Upper lobe of left lung (tissue), 6 donors: ENCODE data around the gene DUSP19. TPM values are rescaled to one million over a fixed set of nuclear protein-coding genes. Genes with fewer than 3 reads are reported as not detected.

Experiments
- ATAC-seq, 2 donors: fragments of 200-7000 bp; cut with Tn5 transposase; one replicate each; pipeline ENCODE4 v1.9.1; 2022; ENCODE audit warnings: mild to moderate bottlenecking in 2 of 2, moderate library complexity in 2 of 2; ENCODE audit not compliant: low FRiP score in 2 of 2
- DNase-seq, 2 donors: peaks; one replicate each; pipeline ENCODE4 v3.0.0-alpha.2; 2019 to 2020
- H3K27ac ChIP-seq, 4 donors: fragments of 200-600 bp; sonication (generic); one replicate each; pipeline ENCODE4 v1.5.1; 2016 to 2019
- H3K27me3 ChIP-seq, 4 donors: fragments of 200-600 bp; sonication (generic); one replicate each; pipeline ENCODE4 v1.5.1; 2017 to 2019
- H3K36me3 ChIP-seq, 4 donors: fragments of 200-600 bp; sonication (generic); one replicate each; pipeline ENCODE4 v1.5.1; 2016 to 2019
- H3K4me1 ChIP-seq, 4 donors: fragments of 200-600 bp; sonication (generic); one replicate each; pipeline ENCODE4 v1.5.1; 2018 to 2019
- H3K4me3 ChIP-seq, 4 donors: fragments of 200-600 bp; sonication (generic); one replicate each; pipeline ENCODE4 v1.5.1; 2017 to 2019; ENCODE audit warnings: mild to moderate bottlenecking in 2 of 4, moderate library complexity in 1 of 4
- H3K9me3 ChIP-seq, 4 donors: fragments of 200-600 bp; sonication (generic); one replicate each; pipeline ENCODE4 v1.5.1; 2018 to 2019
- CTCF ChIP-seq, 6 experiments: fragments of 450-650 bp in 4 of 6; fragments of 200-600 bp in 2 of 6; sonication (generic) in 2 of 6; IDR thresholded peaks; one replicate each; pipeline ENCODE4 v1.5.1; 2016 to 2019; ENCODE audit warnings: antibody characterized with exemption in 6 of 6
- EP300 ChIP-seq, 4 donors: sonication (generic); formaldehyde crosslinking; IDR thresholded peaks; one replicate each; pipeline ENCODE4 v1.5.1; 2017; ENCODE audit warnings: antibody characterized with exemption in 4 of 4, control low read depth in 2 of 4
- POLR2A ChIP-seq, 4 donors: fragments of 450-650 bp; IDR thresholded peaks; one replicate each; pipeline ENCODE4 v1.5.1; 2016 to 2017; ENCODE audit warnings: antibody characterized with exemption in 4 of 4, mild to moderate bottlenecking in 2 of 4
- POLR2AphosphoS5 ChIP-seq, 2 donors: sonication (generic); formaldehyde crosslinking; IDR thresholded peaks; one replicate each; pipeline ENCODE4 v1.5.1; 2017; ENCODE audit warnings: antibody characterized with exemption in 2 of 2
- WGBS, 2 donors: methylation state at CpG; one replicate each; pipeline ENCODE4 v1.1.5; 2017 to 2018; 5-methylcytosine and 5-hydroxymethylcytosine counted together
- total RNA-seq, 6 donors: library from RNA; depleted of rRNA in 4 of 6; stranded (reverse); fragments of >200 nt in 4 of 6; gene quantifications; one replicate each; pipeline versions ENCODE4 v1.1.0 to v1.2.1, GENCODE V29; 2016 to 2021
- donor health status: DM: no; HTN: no; CAD: no; lungs with moderate emphysema.
- donor health status: DM: no; HTN: yes; CAD: no; lungs with severe emphysema.

Gene DUSP19
- total RNA-seq, 6 donors from 2014 or later, result 1.00 to 3.5 (median 1.5) TPM

- no peak overlapping the region for H3K27ac ChIP-seq
- DNase-seq (no peak), ATAC-seq (no peak)
- H3K36me3 ChIP-seq, result no peaks in the 10 kb centered on the region
- no peaks in the 10 kb centered on the region for H3K27me3 ChIP-seq
- no peak overlapping the region for H3K4me3 ChIP-seq
- H3K4me1 ChIP-seq, result no peaks in the 10 kb centered on the region
- H3K9me3 ChIP-seq, result no peaks in the 10 kb centered on the region
- TF ChIP-seq EP300 (IDR thresholded peaks at IDR 0.05), result no peak
- no peak for TF ChIP-seq POLR2A (IDR thresholded peaks at IDR 0.05)
- no peak for TF ChIP-seq CTCF (IDR thresholded peaks at IDR 0.05)
- TF ChIP-seq POLR2AphosphoS5 (IDR thresholded peaks at IDR 0.05), result no peak
- 49 to 85% methylated on average over 2 of the region's 2 CpGs for WGBS, 2 donors
Observed at GRCh38 chr2:183113630-183114029, 35.1 kb downstream of the DUSP19 start.

- TF ChIP-seq POLR2A (IDR thresholded peaks at IDR 0.05) (no peak), CTCF (IDR thresholded peaks at IDR 0.05) (no peak), EP300 (IDR thresholded peaks at IDR 0.05) (no peak), POLR2AphosphoS5 (IDR thresholded peaks at IDR 0.05) (no peak)
- WGBS, 2 donors, result 71 to 81% methylated on average over 3 of the region's 3 CpGs
- H3K27ac ChIP-seq, result no peak overlapping the region
- H3K27me3 ChIP-seq, result no peaks in the 10 kb centered on the region
- no peaks in the 10 kb centered on the region for H3K9me3 ChIP-seq
- H3K36me3 ChIP-seq, result no peaks in the 10 kb centered on the region
- no peak for ATAC-seq
- DNase-seq, result no peak
- H3K4me3 ChIP-seq, result no peak overlapping the region
- no peaks in the 10 kb centered on the region for H3K4me1 ChIP-seq
Observed at GRCh38 chr2:183117226-183117625, 38.7 kb downstream of the DUSP19 start.

- H3K36me3 ChIP-seq, result peaks cover 0 to under 1% (median 0%) of the 10 kb centered on the region in 4 donors
- no peaks in the 10 kb centered on the region for H3K27me3 ChIP-seq
- H3K9me3 ChIP-seq, result no peaks in the 10 kb centered on the region
- H3K4me3 ChIP-seq, result peak overlapping the region; percentile 68 to 93 (median 84)
- TF ChIP-seq CTCF (IDR thresholded peaks at IDR 0.05) (no peak), POLR2AphosphoS5 (IDR thresholded peaks at IDR 0.05) (no peak), EP300 (IDR thresholded peaks at IDR 0.05) (no peak), POLR2A (IDR thresholded peaks at IDR 0.05) (no peak)
- ATAC-seq (no peak), DNase-seq (no peak)
- H3K27ac ChIP-seq, result peak overlapping the region; percentile 79 to 91 (median 86)
- peaks cover 12 to 22% (median 14%) of the 10 kb centered on the region in 4 donors for H3K4me1 ChIP-seq
- 31 to 34% methylated on average over 17 of the region's 17 CpGs for WGBS, 2 donors
Observed at GRCh38 chr2:183123117-183123958, 44.8 kb downstream of the DUSP19 start.

GRCh38 chr2:183123959-183124221 is 45.3 kb downstream of the DUSP19 start:
- 1 to 2% methylated on average over 7 of the region's 7 CpGs for WGBS, 2 donors
- H3K4me1 ChIP-seq, result peaks cover 12 to 22% (median 14%) of the 10 kb centered on the region in 4 donors
- H3K9me3 ChIP-seq, result no peaks in the 10 kb centered on the region
- peak overlapping the region; percentile 68 to 93 (median 84) for H3K4me3 ChIP-seq
- DNase-seq (no peak), ATAC-seq (peak in 1 of 2 donors; percentile 36)
- TF ChIP-seq EP300 (IDR thresholded peaks at IDR 0.05) (no peak), POLR2AphosphoS5 (IDR thresholded peaks at IDR 0.05) (no peak), POLR2A (IDR thresholded peaks at IDR 0.05) (no peak), CTCF (IDR thresholded peaks at IDR 0.05) (no peak)
- peak overlapping the region; percentile 79 to 91 (median 86) for H3K27ac ChIP-seq
- peaks cover 0 to 6% (median 0%) of the 10 kb centered on the region in 4 donors for H3K36me3 ChIP-seq
- no peaks in the 10 kb centered on the region for H3K27me3 ChIP-seq
